ENCODE measurements around the gene UBXN10. TPM values are rescaled to one million over a fixed set of nuclear protein-coding genes. Genes with fewer than 3 reads are reported as not detected.

Gene UBXN10
- total and polyA plus RNA-seq, 2 donors (not counting 3 experiments of a cell fraction or from before 2014, with no cell fraction given) = not detected

DNA sequence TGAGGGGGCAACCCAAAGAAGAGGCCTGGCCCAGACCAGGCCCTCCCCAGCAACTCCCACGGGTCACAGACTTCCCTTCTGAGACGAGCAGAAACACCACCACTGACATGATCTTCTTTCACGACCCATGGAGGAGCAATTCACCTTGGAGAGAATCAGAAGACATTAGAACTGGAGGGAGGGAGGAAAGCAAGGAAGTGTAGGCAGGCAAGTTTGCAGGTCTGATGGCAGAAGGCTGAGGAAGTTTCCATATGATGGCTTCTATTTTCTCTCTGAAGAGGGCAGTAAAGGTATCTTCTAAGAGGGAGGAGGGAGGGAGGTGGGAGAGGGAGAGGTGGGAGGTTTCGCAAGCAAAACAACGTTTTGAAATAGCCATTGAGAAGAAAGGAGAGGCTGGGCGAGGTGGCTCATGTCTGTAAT lies 1.4 kb upstream of the UBXN10 start:
- dilution Hi-C loops (cut with MboI; ENCODE audit: extremely low pct_ligation_motif_present, low sequenced_read_pairs) = no loop called here
- ChIA-PET CTCF (interaction anchor here (1.5 to 1.9 kb wide), 2 partner anchors 11 to 19 kb away, joined by 5 to 6 read pairs; no protein-coding TSS in a partner anchor), POLR2A (no interaction called here)
- no TSS peak for BruUV-seq (replicated peaks)
- Histone ChIP-seq H3K27ac (ENCODE audit: insufficient read depth, low read depth, low read length) (no peak overlapping the region), H3K79me2 (ENCODE audit: control insufficient read depth, insufficient read depth, low read length) (no peaks in the 10 kb centered on the region), H3K9me3 (replicated peaks; ENCODE audit: control insufficient read depth, insufficient read depth, low read length) (no peaks in the 10 kb centered on the region), H3K4me2 (ENCODE audit: insufficient read depth, low read length) (no peak overlapping the region), H3K36me3 (ENCODE audit: control insufficient read depth in 2 of 2, extremely low read depth in 1 of 2, insufficient read depth in 2 of 2, low read length in 2 of 2) (no peaks in the 10 kb centered on the region), H2AFZ (ENCODE audit: low read depth, low read length) (no peak overlapping the region), H3K27me3 (ENCODE audit: control insufficient read depth in 2 of 2, insufficient read depth in 2 of 2, low read length in 2 of 2) (peaks cover 14 to 22% of the 10 kb centered on the region in 2 experiments), H3K4me3 (replicated peaks in 1 of 3; ENCODE audit: insufficient read depth in 1 of 3, low read depth in 1 of 3, low read length in 3 of 3) (no peak overlapping the region), H4K20me1 (replicated peaks; ENCODE audit: control insufficient read depth, extremely low read depth, insufficient read depth, low read length) (no peaks in the 10 kb centered on the region), H3K9ac (replicated peaks; ENCODE audit: extremely low read depth, insufficient read depth, low read length) (no peak overlapping the region), H3K9me1 (replicated peaks; ENCODE audit: control insufficient read depth, extremely low read depth, insufficient read depth, low read length) (no peaks in the 10 kb centered on the region), H3K4me1 (ENCODE audit: control insufficient read depth, extremely low read depth, insufficient read depth, low read length) (peaks cover 4% of the 10 kb centered on the region)
- TF ChIP-seq GATA2 (IDR thresholded peaks at IDR 0.05; ENCODE audit: insufficient read depth, insufficient read length, low read depth, low read length) (no peak), POLR2AphosphoS5 (IDR thresholded peaks at IDR 0.05; ENCODE audit: insufficient read depth, low read depth, low read length) (no peak), FOS (IDR thresholded peaks at IDR 0.05; ENCODE audit: borderline replicate concordance, insufficient read depth, low read length) (no peak), EZH2 (IDR thresholded peaks at IDR 0.05; ENCODE audit: borderline replicate concordance, low read depth, low read length, severe bottlenecking) (no peak), JUN (IDR thresholded peaks at IDR 0.05; ENCODE audit: borderline replicate concordance, insufficient read depth, insufficient read length, low read depth) (no peak), POLR2A (IDR thresholded peaks at IDR 0.05; ENCODE audit: low read depth, low read length) (no peak), MYC (IDR thresholded peaks at IDR 0.05; ENCODE audit: low read depth, low read length) (no peak)
- TF ChIP-seq, protein P1, sequence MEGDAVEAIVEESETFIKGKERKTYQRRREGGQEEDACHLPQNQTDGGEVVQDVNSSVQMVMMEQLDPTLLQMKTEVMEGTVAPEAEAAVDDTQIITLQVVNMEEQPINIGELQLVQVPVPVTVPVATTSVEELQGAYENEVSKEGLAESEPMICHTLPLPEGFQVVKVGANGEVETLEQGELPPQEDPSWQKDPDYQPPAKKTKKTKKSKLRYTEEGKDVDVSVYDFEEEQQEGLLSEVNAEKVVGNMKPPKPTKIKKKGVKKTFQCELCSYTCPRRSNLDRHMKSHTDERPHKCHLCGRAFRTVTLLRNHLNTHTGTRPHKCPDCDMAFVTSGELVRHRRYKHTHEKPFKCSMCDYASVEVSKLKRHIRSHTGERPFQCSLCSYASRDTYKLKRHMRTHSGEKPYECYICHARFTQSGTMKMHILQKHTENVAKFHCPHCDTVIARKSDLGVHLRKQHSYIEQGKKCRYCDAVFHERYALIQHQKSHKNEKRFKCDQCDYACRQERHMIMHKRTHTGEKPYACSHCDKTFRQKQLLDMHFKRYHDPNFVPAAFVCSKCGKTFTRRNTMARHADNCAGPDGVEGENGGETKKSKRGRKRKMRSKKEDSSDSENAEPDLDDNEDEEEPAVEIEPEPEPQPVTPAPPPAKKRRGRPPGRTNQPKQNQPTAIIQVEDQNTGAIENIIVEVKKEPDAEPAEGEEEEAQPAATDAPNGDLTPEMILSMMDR (IDR thresholded peaks at IDR 0.05; ENCODE audit: extremely low read depth in 1 of 2, insufficient read depth in 1 of 2, low read depth in 1 of 2, low read length in 2 of 2) = no peak
- TF ChIP-seq, protein P2, sequence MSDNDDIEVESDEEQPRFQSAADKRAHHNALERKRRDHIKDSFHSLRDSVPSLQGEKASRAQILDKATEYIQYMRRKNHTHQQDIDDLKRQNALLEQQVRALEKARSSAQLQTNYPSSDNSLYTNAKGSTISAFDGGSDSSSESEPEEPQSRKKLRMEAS (IDR thresholded peaks at IDR 0.05; ENCODE audit: insufficient read depth, insufficient read length) = no peak
- no peak for FAIRE-seq
- intact Hi-C loops (cut with micrococcal nuclease) = no loop called here
- no peak for DNase-seq (ENCODE audit: low read depth, low spot score)

All from endothelial cell of umbilical vein (primary cell).